Ecto neural progenitor cell (in vitro differentiated cells): ENCODE data around the gene PFKM.

Experiments used
- DNase-seq: peaks from one replicate; pipeline ENCODE4 v3.0.0-alpha.2; 2018; ENCODE audit warnings: low spot score

The PFKM gene

DNA sequence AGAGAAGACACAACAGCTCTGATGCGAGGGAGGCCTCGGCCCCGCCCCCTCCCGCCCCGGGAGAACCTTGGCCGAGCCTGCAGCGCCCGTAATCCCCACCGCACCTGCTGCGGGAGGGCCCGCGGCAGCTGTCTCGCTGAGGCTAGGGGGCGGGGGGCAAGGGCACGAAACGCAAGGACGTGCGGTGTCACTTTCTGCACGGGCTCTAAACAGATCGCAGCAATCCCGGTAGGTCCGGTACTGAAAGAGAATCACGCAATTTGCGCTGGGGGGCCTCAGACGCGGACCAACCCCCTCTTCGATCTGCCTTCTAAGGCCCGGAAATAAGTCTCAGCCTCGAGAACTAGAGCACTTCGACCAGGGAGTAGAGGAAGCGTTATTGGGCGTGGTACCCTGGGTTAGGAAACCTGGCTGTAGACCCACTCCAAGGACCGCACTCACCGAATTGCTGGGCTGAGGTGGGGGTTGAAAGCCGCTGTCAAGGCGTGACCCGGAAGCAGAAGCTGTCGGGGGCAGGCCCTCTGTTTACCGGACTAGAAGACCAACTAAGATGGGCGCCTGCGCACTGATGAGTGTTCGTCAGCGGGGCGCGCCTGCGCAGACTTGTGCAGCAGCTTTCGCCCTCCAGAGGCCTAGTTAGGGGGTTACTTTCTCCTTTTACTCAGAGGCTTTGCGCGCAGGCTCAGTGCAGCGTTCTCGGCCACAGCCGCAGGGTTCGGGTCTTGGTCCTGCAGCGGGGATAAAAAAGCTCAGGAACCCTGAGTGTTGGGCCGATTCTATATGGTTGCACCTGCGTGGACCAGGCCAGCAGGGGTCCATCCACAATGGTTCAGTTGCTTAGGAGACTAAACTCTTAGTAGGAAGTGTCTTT lies 38.1 kb downstream of the PFKM start, which contains the start of gene ASB8:
Gene ASB8 (minus strand): TSS at position 498 of the 871 bp plus-strand sequence. CDS start 4,019 bp downstream, outside the sequence.
- peak; percentile 100 for DNase-seq

DNA sequence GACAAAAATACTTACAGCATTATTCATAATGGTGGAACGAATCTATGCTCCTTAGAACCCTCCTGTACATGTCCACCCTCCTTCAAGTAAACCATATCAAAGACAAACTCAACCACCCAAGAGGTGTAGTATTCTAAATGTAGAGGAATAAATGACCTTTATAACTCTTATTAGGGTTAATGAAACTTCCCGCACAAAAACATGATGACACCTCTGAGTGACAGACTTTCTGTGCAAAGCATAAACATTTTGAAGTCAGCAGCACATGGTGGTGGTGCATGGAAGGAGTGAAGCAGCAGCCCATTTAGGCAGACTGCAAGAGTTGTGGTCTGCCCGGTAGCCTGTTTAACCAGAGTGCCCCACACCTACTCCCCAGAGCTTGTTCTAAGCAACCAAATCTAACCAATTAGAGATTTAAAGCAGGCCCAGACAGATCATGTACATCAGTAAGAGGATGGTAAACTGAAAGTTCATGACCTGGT lies 38.8 kb downstream of the PFKM start:
- DNase-seq: no peak

DNA sequence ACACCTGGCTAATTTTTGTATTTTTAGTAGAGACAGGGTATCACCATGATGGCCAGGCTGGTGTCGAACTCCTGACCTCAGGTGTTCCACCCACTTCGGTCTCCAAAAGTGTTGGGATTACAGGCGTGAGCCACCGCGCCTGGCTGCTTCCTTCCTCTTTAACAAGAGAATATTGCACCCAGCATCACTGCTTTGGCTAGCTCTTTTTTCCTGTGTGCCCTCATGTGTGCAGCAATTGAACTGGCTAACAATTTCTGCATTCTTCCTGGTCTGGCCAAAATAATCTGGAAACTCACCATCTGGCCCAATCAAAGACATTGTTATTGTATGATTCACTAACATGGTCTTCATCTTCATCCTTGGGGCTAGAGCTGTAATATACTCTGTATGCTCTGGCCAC lies 40.9 kb downstream of the PFKM start:
- no peak for DNase-seq

DNA sequence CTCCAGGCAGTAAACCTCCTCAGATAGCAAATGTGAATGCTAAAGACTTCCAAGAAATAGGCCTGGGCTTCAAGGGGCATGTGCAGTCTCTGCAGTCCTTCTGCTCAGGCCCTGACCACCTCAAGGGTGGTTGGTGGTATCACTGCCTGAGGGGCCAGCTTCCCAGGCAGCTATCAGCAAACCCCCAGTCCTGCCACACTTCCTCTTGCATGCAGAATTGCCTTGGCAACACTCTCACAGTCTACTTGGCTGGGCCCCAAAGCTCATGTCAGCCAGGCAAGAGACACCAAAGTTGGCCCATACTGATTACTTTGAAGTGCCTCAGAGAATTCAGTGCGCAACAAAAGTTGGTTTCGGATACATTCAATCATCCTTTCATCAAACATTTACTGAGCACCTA lies 41.6 kb downstream of the PFKM start:
- no peak for DNase-seq

DNA sequence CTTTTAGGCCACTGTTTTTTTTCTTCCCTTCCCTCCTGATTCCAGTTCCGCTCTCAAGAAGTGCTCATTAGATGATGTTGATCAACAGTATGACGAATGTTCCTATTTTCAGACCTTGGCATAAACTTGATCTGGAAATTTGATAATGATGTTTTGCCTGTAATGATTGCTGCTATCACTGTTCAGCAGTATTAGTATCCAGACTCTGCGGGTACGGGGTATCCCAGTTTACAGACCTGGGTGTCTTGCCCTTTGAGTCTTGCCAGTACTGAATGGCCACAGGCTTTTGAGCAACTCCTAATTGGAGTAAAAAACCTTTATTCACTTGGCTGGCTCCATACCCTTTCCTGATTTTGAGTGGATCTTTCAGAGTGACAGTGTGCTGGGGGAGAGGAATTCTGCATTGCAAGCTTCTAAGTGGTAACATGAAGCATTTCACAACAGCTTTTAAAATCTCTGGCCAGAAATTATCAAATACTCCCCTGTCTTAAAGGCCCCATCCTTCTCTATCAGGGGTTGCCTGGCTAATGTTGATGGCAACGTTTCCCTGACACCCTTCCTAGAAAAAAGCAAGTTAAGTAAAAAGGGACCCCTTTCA lies 44.1 kb downstream of the PFKM start:
- DNase-seq: no peak

DNA sequence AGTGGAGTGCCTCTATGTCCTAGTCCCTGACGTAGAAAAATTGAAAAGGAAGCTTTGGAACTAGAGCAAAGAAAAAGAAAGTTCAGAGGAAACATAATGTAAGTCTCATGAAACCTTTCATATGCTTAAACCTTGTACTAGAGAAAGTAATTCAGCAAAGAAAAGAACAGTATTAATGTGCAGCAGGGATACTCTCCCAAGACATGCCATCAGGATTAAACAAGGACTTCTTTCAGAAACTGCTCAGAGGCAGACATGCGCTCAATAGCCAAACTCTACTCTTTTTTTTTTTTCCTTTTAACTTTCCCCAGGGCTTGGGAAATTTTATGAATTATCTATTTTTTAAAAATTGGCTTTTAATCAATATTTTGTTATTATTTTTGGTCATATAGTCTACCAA lies 45.3 kb downstream of the PFKM start:
- DNase-seq: no peak

DNA sequence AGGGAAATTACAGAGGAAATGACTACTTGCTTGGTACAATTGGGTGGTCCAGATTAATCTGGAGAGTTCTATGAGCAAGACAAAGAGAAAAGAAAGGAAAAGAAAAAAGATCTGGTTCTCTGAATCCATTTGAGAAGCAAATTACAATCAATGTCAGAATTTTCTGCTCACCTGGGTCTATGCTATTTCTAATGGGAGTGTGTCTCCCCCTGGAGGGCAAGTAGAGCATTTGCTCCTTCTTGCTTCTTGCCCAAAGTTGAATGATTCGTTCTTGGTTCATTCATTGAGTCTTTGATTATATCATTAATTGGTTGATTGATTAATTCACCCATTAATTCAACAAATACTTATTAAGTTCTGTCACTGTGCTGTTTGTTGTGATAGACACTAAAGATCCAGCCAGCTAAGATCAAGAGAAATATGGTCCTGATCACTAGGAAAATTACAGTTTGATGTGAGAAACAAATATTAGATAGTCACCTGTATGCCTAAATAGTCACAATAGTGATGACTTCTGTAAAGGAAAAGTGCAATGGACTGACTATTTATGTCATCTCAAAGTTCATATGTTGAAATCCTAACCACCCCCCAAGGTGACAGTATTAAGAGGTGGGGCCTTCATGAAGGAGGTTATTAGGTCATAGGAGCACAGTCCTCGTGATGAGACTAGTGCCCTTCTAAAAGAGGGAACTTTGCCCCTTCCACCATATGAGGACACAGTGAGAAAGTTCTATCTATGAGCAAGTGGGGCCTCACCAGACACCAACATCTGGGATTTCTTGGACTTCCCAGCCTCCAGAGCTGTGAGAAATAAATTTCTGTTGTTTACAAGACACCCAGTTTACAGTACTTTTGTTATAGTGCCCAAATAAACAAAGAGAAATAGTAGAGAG lies 46.2 kb downstream of the PFKM start:
- no peak for DNase-seq

DNA sequence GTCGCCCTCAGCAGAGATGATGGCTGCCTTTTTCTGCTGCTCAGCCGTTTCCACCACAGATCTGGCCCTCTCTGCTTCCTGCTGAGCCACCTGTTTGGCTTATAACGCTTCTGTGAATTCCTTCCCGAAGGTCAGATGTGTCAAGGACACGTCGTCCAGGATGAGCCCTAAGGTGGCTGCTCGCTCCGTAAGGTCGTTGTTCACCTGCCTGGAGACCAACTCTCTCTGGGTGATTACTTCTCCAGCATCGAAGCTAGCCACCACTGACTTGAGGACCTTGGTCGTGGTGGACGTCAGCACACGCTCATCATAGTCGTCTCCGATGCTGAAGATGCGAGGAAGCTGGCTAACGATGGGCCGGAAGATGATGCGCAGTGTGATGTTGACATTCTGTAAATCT lies 49.8 kb downstream of the PFKM start:
- DNase-seq: no peak

DNA sequence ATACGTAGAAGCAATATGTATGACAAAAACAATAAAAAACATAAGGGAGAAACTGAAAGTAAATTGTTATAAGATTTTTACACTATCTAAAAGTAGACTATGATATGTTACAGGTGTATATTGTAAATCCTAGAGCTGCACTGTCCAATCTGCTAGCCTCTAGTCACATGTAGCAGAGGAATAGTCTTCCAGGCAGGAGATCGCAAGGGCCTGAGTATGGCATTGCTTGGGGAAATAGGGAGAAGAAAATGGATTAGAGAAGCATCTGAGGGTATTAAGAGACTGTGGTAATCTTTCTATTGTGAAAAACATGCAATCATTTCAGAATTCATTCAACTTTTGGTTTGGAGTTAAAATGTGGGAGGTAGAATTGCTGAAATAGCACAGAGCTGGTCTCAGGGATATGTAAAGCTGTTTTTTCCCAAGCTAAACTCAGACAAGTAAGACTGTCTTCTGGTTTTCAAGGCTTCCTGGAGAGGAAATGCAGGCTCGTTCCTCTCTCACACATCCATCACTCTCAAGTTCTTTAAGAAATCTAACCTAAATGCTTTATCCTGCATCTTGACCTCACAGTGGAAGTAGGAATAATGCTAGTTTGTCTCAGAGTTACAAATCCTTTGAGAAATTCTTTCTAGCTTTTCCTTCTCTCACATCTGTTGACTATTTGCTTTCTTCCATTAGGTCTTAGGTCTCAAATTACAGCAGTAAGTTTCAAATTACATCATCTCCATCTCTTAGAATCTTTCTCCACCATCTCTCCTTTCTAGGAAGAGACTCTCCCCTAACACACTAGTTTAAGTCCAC lies 56.7 kb downstream of the PFKM start:
- no peak for DNase-seq

DNA sequence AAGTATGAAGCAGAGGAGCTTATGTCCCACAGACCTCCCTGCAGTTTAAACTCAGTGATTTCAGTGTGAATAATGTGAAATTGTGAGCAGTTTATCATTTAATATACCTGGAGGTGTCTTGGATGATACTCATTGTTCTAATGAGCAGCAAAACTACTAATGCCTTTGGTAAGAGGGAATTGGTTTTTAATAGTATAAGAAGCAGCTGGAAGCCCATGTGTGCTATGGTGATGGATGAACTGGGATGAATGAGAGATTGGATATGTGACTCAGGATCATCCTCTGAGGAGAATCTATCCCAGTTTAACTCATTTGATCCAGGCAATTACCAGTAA lies 57.2 kb downstream of the PFKM start:
- DNase-seq: no peak

DNA sequence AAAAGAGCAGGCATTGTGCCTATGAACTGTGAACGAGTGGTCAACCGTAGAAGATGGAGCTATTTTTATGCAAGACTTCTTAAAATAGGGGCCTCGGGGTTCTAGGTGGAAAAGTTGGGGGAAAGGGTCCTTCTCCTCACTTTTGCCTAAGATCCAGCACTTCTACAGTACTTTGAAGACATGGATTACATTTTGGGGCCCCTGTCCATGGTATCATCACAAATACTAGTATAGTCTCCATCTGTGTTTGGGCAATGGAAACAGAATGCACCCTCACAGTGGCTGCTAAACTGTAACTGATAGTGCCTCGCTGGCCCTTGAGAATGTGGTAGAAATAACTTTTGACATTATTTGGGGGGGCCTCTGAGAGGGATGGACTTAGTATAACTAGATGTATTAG lies 58.8 kb downstream of the PFKM start:
- no peak for DNase-seq

DNA sequence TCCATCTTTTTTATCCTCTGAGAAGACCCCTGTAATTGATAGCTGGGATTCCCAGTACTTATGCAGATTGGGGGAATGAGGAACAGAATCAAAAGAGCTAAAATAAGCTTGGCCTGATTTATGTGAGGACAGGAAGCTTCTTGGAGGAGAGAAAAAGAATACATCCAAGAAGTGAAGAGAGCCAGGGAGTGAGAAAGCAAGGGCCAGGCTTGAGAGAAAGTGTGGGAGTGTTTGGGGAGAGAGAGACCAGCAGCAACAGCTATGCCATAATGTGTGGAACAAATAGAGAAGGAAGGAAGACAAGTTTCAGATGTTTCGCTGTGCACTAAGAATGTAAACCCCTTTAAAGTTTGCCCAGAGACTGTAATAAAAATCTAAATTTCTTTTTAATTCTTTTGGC lies 60.3 kb downstream of the PFKM start:
- no peak for DNase-seq

DNA sequence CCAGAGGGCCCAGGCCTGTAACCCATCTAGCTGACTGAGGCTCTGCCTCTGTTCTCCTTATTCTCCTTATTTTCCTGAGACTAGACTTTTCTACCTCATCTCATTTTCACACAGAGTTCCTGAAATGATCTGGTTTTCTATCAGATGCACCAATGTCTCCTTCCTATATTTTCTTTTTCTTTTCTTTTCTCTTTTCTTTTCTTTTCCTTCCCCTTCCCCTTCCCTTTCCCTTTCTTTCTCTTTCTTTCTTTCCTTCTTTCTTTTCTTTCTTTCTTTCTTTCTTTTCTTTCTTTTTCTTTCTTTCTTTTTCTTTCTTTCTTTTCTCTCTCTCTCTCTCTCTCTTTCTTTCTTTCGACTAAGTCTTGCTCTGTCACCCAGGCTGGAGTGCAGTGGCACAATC lies 61.3 kb downstream of the PFKM start:
- no peak for DNase-seq

DNA sequence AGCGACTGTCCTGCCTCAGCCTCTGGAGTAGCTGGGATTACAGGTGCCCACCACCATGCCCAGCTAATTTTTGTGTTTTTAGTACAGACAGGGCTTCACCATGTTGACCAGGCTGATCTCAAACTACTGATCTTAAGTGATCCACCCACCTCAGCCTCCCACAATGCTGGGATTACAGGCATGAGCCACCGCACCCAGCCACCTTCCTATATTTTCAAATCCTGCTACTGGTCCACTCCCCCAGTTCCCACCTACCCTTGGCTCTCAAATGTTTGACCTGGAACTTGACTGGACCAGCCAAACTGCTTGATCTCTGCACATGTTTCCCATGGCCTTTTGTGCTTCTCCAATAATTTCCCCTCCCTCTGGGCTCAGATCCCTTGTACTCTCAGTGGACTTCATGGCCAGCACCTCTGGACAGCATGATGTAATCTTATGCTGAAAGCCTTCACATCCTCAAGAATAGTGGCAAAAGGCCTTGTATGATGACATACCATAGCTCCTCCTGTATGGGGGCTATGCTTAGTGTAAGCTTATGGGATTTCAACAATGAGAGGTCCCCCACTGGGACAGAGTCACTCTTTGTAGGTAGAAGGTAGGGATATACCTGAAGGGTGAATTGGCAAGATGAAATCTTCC lies 61.8 kb downstream of the PFKM start:
- DNase-seq: peak; percentile 28

DNA sequence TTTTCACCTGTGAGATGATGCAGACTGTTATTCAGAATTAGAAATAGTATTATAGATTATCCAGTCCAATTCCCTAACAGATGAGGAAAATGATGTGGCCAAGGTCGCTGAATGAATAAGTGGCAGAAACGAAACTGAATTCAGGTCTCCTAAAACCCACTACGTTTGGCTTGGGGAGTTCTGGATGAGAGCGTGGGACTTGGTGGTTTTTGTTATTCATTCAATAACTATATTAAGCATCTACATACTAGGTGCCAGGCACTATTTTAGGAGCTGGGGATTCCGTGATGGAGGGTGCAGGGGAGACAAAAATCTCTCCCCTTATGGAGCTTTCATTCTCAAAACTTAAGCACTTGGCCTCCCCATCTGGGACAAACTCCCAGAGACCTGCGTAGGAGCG lies 63.5 kb downstream of the PFKM start:
- DNase-seq: no peak

DNA sequence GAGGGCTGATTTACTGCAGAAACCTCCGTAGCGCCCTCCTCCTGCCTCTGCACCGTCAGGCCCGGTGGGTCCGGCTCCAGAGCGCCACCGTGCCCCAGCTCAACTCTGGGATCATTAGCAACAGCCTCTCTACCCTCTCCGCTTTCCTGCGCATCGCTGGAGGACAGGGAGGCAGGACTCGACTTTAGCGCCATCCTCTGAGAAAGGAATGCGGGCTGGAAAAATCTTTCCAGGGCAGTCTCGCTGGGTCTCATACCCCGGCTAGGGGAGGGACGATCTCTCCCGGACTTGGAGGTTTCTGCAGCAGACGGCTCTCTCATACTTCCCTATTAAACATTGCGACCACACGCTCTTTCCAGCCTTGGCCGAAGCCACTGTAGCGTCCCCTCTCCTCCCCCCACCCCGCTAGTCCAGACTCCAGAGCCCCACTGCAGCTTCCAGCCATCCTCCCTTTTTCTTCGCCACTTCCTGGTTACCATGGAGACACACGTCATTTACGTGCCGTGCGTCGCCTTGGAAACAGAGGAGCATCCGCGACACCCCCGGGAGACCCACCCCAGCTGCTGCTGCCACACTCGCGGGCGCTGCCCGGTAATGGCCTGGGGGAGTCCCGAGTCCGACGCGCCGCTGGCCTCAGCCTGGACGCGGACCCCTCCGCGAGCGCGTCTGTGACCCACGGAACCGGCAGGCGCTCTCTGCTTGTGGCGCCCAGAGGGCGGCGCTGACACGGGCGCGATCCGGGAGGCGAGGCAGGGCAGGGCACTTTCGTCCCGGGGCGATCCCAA lies 64.1 kb downstream of the PFKM start, which contains the start of gene CCDC184:
Gene CCDC184 (plus strand): TSS at position 554 of the 785 bp plus-strand sequence. CDS start 479 bp downstream, outside the sequence.
- peak; percentile 91 for DNase-seq

DNA sequence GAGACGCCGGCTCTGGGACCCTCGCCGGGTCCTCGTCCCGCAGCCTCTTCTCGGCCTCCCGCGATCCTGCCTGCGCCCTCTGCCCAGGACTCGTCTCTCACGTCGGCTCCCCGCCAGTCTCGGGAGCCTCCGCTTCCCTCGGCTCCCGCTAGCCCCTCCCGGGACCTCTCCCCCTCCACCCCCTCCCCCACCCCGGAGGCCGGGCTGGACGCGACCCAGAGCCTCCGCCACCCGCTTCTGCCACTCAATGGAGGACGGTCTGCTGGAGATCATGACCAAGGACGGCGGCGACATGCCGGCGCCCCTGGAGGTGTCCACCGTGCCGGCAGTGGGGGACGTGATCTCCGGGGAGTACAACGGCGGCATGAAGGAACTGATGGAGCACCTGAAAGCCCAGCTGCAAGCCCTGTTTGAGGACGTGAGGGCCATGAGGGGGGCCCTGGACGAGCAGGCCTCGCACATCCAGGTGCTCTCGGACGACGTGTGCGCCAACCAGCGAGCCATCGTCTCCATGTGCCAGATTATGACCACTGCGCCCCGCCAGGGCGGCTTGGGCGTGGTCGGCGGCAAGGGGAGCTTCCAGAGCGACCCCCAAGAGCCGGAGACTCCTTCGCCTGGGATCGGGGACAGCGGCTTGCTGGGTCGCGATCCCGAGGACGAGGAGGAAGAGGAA lies 64.8 kb downstream of the PFKM start:
- DNase-seq: no peak

DNA sequence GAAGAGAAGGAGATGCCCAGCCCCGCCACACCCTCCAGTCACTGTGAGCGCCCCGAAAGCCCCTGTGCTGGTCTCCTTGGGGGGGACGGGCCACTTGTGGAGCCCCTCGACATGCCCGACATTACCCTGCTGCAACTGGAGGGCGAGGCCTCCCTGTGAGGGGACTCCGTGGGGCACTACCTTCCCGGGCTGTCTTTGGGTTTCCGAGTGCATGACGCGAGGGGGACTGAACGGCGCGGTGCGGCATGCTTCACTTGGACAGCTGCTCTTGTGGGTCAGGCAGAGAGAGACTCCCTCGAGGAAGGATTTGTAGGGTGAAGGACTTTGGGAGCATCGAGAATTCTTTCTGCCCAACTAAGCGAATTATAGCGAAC lies 65.4 kb downstream of the PFKM start:
- DNase-seq: peak; percentile 63

DNA sequence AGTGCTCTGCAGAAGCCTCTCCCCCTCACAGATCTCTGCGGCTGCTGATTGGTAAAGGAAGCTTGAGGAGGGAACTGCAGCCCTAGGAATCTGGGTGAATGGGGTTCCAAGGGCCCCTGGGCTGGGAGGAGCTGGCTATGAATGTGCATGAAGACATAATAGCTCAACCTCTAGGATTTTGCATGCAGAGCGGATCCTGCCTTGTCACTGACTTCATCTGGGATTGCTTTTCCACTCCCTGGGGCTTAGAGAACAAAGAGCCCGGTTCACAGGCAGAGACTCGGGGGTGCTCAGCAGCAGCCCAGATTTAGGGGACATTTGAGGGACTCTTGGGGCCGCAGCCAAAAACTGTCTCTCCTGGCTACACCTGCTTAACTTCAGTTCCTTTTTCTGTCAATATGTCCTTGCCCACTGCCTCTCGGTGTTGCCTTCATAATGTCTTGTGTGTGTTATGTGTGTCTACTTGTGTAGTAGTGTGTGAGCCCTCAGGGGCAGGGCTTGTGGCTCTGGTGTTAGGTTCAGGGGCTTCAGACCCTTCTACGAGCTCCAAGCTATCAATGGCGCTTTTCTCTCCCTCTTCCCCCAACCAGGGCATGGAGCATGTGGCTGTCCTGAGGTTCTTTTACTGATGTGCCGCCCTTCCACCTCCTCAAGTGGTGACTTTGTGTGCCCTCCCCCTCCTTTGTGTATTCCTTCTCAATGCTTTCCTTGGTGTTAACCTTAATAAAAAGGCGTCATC lies 66.2 kb downstream of the PFKM start:
- peak; percentile 65 for DNase-seq
